A673 (cell line): ENCODE measurements around the gene DZIP1.

Experiments
- EZH2 ChIP-seq: fragments of 200-600 bp; sonication (generic); IDR thresholded peaks from 2 replicates; pipeline ENCODE4 v1.6.1; 2017; ENCODE audit warnings: borderline replicate concordance, low read depth, mild to moderate bottlenecking, mixed read lengths, antibody characterized with exemption, low read length; ENCODE audit not compliant: poor library complexity, severe bottlenecking
- TF ChIP-seq, protein P1 (sequence below): fragments of 300-800, 200-600 bp; sonication (generic); conservative IDR thresholded peaks from 2 replicates; pipeline ENCODE4 v1.5.1; 2017; ENCODE audit warnings: low read depth, mild to moderate bottlenecking, antibody characterized with exemption, low read length, moderate library complexity, mixed read lengths

DNA sequence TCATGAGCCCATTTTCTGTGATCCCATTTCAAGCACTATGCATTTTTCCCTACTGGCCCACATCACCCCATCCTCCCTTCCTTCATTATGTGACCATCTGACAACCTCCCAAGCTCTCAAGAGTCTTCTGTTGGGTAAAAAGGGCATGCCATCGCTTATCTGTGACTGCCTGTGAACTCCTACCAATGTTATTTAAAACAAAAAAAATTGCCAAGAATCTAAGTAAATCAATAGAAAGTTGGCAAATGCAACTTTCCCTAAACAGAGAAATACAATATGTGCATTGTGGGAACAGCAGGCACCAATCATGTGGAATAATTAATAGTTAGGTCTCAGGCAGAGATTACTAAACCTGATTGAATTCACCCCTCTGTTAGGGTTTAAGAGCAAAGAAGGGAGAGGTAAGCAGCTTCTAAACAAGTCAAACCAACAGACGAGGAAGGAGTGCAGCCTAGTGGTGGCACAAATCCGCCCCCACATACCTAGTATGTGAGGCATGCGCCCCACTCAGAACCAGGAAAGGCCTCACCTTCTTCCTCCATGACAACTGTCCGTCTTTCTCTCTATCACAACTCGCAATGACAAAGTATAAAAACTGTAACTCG is 29.8 kb downstream of the DZIP1 start:
- TF ChIP-seq, protein P1, sequence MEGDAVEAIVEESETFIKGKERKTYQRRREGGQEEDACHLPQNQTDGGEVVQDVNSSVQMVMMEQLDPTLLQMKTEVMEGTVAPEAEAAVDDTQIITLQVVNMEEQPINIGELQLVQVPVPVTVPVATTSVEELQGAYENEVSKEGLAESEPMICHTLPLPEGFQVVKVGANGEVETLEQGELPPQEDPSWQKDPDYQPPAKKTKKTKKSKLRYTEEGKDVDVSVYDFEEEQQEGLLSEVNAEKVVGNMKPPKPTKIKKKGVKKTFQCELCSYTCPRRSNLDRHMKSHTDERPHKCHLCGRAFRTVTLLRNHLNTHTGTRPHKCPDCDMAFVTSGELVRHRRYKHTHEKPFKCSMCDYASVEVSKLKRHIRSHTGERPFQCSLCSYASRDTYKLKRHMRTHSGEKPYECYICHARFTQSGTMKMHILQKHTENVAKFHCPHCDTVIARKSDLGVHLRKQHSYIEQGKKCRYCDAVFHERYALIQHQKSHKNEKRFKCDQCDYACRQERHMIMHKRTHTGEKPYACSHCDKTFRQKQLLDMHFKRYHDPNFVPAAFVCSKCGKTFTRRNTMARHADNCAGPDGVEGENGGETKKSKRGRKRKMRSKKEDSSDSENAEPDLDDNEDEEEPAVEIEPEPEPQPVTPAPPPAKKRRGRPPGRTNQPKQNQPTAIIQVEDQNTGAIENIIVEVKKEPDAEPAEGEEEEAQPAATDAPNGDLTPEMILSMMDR = no peak
- TF ChIP-seq EZH2 = no peak
